Transverse colon (tissue), 3 donors: ENCODE measurements around the gene BASP1.

Experiments
- EP300 ChIP-seq: sonication (generic); formaldehyde crosslinking; IDR thresholded peaks from one replicate; pipeline ENCODE4 v1.6.1; 2017; ENCODE audit warnings: antibody characterized with exemption, low read depth
- TF ChIP-seq, protein P1 (sequence below), 5 experiments: fragments of 200-600 bp in 3 of 5; fragments of 450-650 bp in 2 of 5; sonication (generic) in 3 of 5; IDR thresholded peaks; 1 replicate in 2 of 5; 2 replicates in 3 of 5; pipeline ENCODE4 v1.5.1; 2016 to 2017; ENCODE audit warnings: antibody characterized with exemption in 5 of 5, inconsistent platforms in 3 of 5, mild to moderate bottlenecking in 2 of 5, moderate library complexity in 1 of 5

DNA sequence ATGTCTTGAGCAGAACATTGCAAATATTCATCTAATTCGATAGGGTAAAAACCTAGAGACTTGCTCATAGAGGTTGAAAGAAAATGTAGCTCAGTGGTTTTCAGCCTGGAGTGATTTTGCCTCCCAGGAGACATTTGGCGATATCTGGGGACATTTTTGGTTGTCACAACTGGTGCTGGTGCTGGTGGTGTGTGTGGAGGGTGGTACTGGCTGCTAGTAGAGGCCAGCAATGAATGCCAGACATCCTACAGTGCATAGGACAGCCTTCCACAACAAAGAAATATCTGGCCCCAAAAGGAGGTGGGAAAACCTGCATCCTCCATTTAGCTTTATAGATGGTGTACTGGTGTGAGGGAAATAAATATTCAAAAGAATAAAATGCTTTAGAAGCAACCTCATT lies 2.1 kb upstream of the BASP1 start:
- TF ChIP-seq, protein P1, sequence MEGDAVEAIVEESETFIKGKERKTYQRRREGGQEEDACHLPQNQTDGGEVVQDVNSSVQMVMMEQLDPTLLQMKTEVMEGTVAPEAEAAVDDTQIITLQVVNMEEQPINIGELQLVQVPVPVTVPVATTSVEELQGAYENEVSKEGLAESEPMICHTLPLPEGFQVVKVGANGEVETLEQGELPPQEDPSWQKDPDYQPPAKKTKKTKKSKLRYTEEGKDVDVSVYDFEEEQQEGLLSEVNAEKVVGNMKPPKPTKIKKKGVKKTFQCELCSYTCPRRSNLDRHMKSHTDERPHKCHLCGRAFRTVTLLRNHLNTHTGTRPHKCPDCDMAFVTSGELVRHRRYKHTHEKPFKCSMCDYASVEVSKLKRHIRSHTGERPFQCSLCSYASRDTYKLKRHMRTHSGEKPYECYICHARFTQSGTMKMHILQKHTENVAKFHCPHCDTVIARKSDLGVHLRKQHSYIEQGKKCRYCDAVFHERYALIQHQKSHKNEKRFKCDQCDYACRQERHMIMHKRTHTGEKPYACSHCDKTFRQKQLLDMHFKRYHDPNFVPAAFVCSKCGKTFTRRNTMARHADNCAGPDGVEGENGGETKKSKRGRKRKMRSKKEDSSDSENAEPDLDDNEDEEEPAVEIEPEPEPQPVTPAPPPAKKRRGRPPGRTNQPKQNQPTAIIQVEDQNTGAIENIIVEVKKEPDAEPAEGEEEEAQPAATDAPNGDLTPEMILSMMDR (IDR thresholded peaks at IDR 0.05): no peak
- no peak for TF ChIP-seq EP300
